DMS153 (cell line): ENCODE measurements around the gene OTUD4.

ENCODE experiments used
- DNase-seq: peaks from one replicate; lab custom pipeline; 2025; lab: John Stamatoyannopoulos, UW

OTUD4 gene

DNA sequence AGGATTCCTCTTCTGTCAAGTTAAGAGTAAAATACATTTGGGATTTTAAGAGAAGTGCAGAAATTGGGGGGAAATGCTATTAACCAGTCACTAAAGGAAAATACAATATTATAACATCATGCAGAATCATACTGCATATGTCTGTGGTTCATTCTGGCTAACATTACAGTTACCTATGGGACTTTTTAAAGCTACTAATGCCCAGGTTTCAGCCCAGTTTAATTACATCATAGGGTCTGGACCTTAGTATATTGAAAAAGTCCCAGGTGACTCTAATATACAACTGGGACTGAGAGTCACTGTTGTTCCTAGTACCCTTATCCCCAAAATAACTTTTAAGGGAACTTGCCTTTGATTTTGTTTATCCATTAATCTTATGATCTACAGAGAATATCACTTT is 72.3 kb downstream of the OTUD4 start:
- no peak for DNase-seq

GRCh38 chr4:145107126-145107525 is 73.3 kb downstream of the OTUD4 start:
- peak; percentile 34 for DNase-seq

GRCh38 chr4:145103496-145103895 is 76.9 kb downstream of the OTUD4 start:
- DNase-seq: no peak

DNA sequence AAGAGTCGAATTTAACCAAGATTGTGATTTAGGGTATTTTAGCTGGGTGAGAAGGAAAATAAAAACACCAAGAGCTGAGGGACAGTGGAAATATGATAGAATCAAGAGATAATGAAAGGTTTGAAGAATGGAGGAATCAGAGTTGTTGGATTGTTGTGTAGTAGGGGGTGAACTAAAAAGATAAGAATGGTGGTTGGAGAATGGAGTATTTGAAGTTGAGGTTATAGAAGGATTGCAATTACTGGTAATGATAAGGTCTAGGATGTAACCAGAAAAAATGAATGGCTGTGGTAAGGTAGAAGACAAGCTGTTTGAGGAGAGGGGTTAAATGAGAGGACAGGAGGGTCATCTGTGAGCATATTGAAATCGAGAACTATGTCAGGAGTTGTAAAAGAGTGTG is 77.8 kb downstream of the OTUD4 start:
- no peak for DNase-seq

DNA sequence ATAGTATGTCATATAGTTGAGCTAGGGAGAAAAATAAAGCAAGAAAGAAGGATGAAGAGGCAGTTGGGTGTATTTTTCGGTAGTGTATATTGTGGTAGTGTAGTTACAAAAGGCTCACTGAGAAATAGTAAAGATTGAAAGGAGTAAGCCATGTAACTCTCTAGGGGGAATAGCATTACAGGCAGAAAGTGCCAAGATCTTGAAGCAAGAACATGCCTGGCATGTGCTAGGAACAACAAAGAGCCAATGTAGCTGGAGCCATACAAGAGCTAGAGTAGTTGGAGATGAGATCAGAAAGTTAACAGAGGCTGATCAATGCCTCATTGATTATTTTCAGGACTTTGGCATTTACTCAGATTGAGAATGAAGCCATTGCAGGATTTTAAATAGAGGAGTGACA is 79.3 kb downstream of the OTUD4 start:
- DNase-seq: no peak

DNA sequence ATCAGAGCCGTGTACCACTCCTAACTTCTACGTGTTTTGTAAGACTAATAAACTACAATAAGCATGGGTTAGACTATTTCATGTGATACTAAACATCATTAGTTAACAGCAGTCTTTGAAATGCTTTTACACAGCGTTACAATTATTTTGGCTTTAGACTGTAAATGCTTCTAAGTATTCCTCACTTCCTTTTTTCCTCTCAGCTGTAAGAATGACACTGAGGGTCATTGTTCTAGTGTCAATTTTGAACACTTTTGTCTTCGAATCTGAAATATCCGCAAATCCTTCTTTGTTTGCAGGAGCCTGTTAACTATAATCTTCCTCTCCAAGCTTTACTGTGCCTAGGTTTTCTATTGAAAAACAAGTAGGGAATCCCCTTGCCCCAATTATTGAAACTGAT is 80.7 kb downstream of the OTUD4 start:
- no peak for DNase-seq

DNA sequence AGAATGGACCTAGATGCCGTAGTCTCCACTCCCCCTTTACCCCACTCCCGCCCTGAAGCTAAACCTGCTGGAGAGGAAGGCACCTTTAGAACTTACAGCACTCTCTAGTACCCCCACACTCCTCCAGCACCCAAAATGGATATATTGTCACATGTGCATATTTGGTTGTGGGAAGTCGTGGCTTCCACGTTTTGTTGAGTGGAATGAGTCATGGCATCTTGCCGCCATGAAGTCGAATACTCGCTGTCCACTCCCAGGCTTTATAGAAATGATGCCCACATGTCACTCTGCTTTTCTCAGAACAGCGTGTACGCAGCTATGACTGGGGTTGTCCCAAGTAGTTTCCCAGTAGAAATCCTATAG is 81.7 kb downstream of the OTUD4 start:
- no peak for DNase-seq

GRCh38 chr4:145097821-145098674 is 82.3 kb downstream of the OTUD4 start, which contains the start of the genes ABCE1 and ANAPC10:
TSS of gene ABCE1 (plus strand) at chr4:145098311. CDS start at chr4:145104413, 6,102 bp downstream.
TSS of gene ANAPC10 (minus strand) at chr4:145098196. CDS start at chr4:145096099, 2,097 bp downstream.
- DNase-seq: peak; percentile 95

- DNase-seq: no peak
Observed at GRCh38 chr4:145097331-145097820, 83.0 kb downstream of the OTUD4 start.

DNA sequence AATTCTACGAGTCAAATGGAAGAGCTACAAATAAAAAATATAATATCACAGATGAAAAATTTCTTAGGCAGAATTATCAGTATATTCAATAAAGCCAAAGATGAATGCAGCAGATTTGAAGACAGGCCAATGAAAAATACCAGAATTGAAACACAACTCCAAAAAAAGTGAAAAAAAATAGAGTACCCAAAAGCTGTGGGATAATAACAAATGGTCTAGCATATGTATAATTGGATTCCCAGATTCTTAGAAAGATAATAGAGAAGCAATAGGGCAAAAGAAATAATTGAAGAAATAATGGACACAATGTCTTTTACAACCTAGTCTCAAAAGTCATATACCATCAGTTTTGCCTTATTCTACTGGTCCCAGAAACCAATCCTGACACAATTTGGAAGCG is 86.8 kb downstream of the OTUD4 start:
- DNase-seq: no peak

- no peak for DNase-seq
Observed at GRCh38 chr4:145090380-145090779, 90.0 kb downstream of the OTUD4 start.

DNA sequence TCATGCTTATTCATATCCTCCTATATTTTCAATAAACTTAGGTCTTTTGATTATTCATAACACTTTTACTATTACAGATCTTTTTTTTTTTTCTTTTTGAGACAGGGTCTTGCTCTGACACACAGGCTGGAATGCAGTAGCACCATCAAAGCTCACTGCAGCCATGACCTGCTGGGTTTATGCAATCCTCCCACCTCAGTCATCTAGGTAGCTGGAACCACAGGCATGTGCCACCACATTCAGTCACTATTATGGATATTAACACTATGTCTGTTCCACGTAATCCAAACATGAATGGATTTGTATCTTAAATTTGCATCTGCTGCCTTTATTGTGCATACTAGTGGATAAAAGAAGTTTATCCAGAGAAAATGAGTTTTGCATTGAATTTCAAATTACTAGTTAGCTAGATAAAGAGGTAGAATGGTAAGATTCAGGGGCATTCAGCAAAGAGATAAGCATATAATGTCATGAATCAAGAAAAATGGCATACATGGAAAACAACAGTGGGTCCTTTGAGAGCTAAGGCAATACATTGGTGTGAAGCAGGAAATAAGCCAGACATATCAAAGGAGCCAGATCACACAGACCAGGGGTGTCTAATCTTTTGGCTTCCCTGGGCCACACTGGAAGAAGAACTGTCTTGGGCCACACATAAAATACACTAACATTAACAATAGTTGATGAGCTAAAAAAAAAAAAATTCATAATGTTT is 96.3 kb downstream of the OTUD4 start:
- DNase-seq: no peak
